SK-N-SH (cell line): Measurements from ENCODE around the gene HEG1. TPM values are rescaled to one million over a fixed set of nuclear protein-coding genes. Genes with fewer than 3 reads are reported as not detected.

Experiments used
- CTCF ChIA-PET: fragments of 300-600, 350-600 bp; formaldehyde crosslinking; extraction: SDS; loops from one replicate; lab custom pipeline; 2021; lab: Yijun Ruan, JAX
- POLR2A ChIA-PET: fragments of 350-600 bp; sonication (Branson Sonifier 250); formaldehyde crosslinking; extraction: SDS; loops from one replicate; lab custom pipeline; 2020; ENCODE audit warnings: antibody characterized with exemption, inconsistent platforms; lab: Yijun Ruan, JAX
- DNase-seq: peaks from one replicate; pipeline ENCODE4 v3.0.0; 2012
- H2AFZ ChIP-seq: fragments of 200-600 bp; sonication (generic); 2 replicates; pipeline ENCODE4 v1.8.1; 2016; ENCODE audit warnings: antibody characterized with exemption, mild to moderate bottlenecking, low read depth
- H3F3A ChIP-seq: fragments of 200-600 bp; sonication (generic); replicated peaks from 2 replicates; pipeline ENCODE3; 2016; ENCODE audit warnings: antibody characterized with exemption, mild to moderate bottlenecking; ENCODE audit not compliant: insufficient read depth
- H3K27ac ChIP-seq, 2 experiments: fragments of 200-500 bp in 1 of 2; fragments of 200-600 bp in 1 of 2; sonication (Bioruptor generic) in 1 of 2; sonication (generic), shearing (Covaris generic) in 1 of 2; 2 replicates each; pipeline versions ENCODE4 v1.5.1 to v1.6.1; 2014 to 2016; ENCODE audit warnings: low read depth in 2 of 2, inconsistent platforms in 1 of 2, low read length in 1 of 2, mild to moderate bottlenecking in 1 of 2, mixed read lengths in 1 of 2
- H3K27me3 ChIP-seq: fragments of 200-600 bp; sonication (generic), shearing (Covaris generic); 2 replicates; pipeline ENCODE4 v1.6.1; 2016; ENCODE audit warnings: mixed run types; ENCODE audit not compliant: insufficient read depth
- H3K36me3 ChIP-seq, 2 experiments: fragments of 200-500 bp in 1 of 2; fragments of 200-600 bp in 1 of 2; sonication (Bioruptor generic) in 1 of 2; sonication (generic) in 1 of 2; replicated peaks in 1 of 2; 2 replicates each; pipeline versions ENCODE3 to v1.5.1; 2014 to 2016; ENCODE audit warnings: low read length in 1 of 2, mild to moderate bottlenecking in 1 of 2; ENCODE audit not compliant: insufficient read depth in 2 of 2, control insufficient read depth in 1 of 2
- H3K4me1 ChIP-seq, 2 experiments: fragments of 200-500 bp in 1 of 2; fragments of 200-600 bp in 1 of 2; sonication (Bioruptor generic) in 1 of 2; sonication (generic), shearing (Covaris generic) in 1 of 2; 2 replicates each; pipeline versions ENCODE4 v1.5.1 to v1.6.1; 2014 to 2016; ENCODE audit warnings: low read depth in 1 of 2, low read length in 1 of 2, mixed run types in 1 of 2; ENCODE audit not compliant: insufficient read depth in 2 of 2, control insufficient read depth in 1 of 2
- H3K4me2 ChIP-seq: fragments of 200-600 bp; sonication (generic), shearing (Covaris generic); 2 replicates; pipeline ENCODE4 v1.6.1; 2017; ENCODE audit warnings: mixed run types
- H3K4me3 ChIP-seq, 2 experiments: fragments of 200-500 bp in 1 of 2; fragments of 200-600 bp in 1 of 2; sonication (Bioruptor generic) in 1 of 2; sonication (generic), shearing (Covaris generic) in 1 of 2; 2 replicates each; pipeline versions ENCODE4 v1.5.1 to v1.8.1; 2014 to 2016; ENCODE audit warnings: low read depth in 2 of 2, inconsistent platforms in 1 of 2, low read length in 1 of 2, mild to moderate bottlenecking in 1 of 2, mixed read lengths in 1 of 2, moderate library complexity in 1 of 2
- H3K79me2 ChIP-seq: fragments of 200-600 bp; sonication (generic); 2 replicates; pipeline ENCODE4 v1.8.1; 2017; ENCODE audit warnings: mild to moderate bottlenecking; ENCODE audit not compliant: insufficient read depth
- H3K9ac ChIP-seq: fragments of 200-600 bp; sonication (generic); 2 replicates; pipeline ENCODE4 v1.6.1; 2017; ENCODE audit warnings: mixed run types
- H3K9me2 ChIP-seq: fragments of 200-600 bp; sonication (generic); 2 replicates; pipeline ENCODE4 v1.6.1; 2017; ENCODE audit warnings: mixed run types
- H3K9me3 ChIP-seq: fragments of 200-600 bp; sonication (generic); 2 replicates; pipeline ENCODE4 v1.6.1; 2017; ENCODE audit warnings: mixed run types, mild to moderate bottlenecking, moderate library complexity
- H4K20me1 ChIP-seq: fragments of 200-600 bp; sonication (generic); 2 replicates; pipeline ENCODE4 v1.6.1; 2017; ENCODE audit warnings: mild to moderate bottlenecking, mixed run types; ENCODE audit not compliant: insufficient read depth
- CTCF ChIP-seq: fragments of 200-600 bp; sonication (generic); IDR thresholded peaks from 2 replicates; pipeline ENCODE4 v1.6.1; 2017; ENCODE audit warnings: antibody characterized with exemption, mild to moderate bottlenecking, moderate library complexity
- ELF1 ChIP-seq: IDR thresholded peaks from 2 replicates; pipeline ENCODE4 v1.4.0; 2012
- FOXM1 ChIP-seq: IDR thresholded peaks from 2 replicates; pipeline ENCODE4 v1.4.0; 2012; ENCODE audit warnings: low read depth, mild to moderate bottlenecking
- GABPA ChIP-seq: IDR thresholded peaks from 2 replicates; pipeline ENCODE4 v1.4.0; 2012; ENCODE audit warnings: low read depth, mild to moderate bottlenecking
- IRF3 ChIP-seq: fragments of 150-350 bp; IDR thresholded peaks from 2 replicates; pipeline ENCODE4 v1.6.1; 2016; ENCODE audit warnings: mild to moderate bottlenecking, low read depth, low read length
- JUND ChIP-seq: IDR thresholded peaks from 2 replicates; pipeline ENCODE4 v1.4.0; 2012
- MEF2A ChIP-seq: IDR thresholded peaks from 2 replicates; pipeline ENCODE4 v1.4.0; 2012; ENCODE audit warnings: low read depth, borderline replicate concordance
- MXI1 ChIP-seq: IDR thresholded peaks from 2 replicates; pipeline ENCODE4 v1.6.1; 2012; ENCODE audit warnings: mild to moderate bottlenecking, low read depth, low read length, improper control_type of control experiment
- NFIC ChIP-seq: IDR thresholded peaks from 2 replicates; pipeline ENCODE4 v1.4.0; 2012; ENCODE audit warnings: borderline replicate concordance
- POLR2AphosphoS5 ChIP-seq: IDR thresholded peaks from 2 replicates; pipeline ENCODE4 v1.6.1; 2012; ENCODE audit warnings: low read depth, low read length
- RCOR1 ChIP-seq: fragments of 150-350 bp; IDR thresholded peaks from 2 replicates; pipeline ENCODE4 v1.6.1; 2017; ENCODE audit warnings: antibody characterized with exemption, low read length
- SIN3A ChIP-seq: IDR thresholded peaks from 2 replicates; pipeline ENCODE4 v1.6.1; 2012; ENCODE audit warnings: low read depth, mild to moderate bottlenecking, low read length, moderate library complexity, borderline replicate concordance
- TAF1 ChIP-seq: IDR thresholded peaks from 2 replicates; pipeline ENCODE4 v1.6.1; 2012; ENCODE audit warnings: low read depth, mild to moderate bottlenecking, low read length, moderate library complexity, borderline replicate concordance
- WGBS: methylation state at CpG from one replicate; pipeline ENCODE4 v1.1.6; 2017; ENCODE audit warnings: low lambda C conversion rate; 5-methylcytosine and 5-hydroxymethylcytosine counted together
- polyA plus RNA-seq, 3 experiments: library from polyadenylated mRNA; depleted of rRNA; stranded (reverse); fragments of >200 nt; gene quantifications; 2 replicates each; pipeline ENCODE4 v1.2.3, GENCODE V29; 2012
- TF ChIP-seq, protein P1 (sequence below): IDR thresholded peaks from 2 replicates; pipeline ENCODE4 v1.4.0; 2012; ENCODE audit warnings: low read depth, borderline replicate concordance
- TF ChIP-seq, protein P2 (sequence below): IDR thresholded peaks from 2 replicates; pipeline ENCODE4; 2012
- TF ChIP-seq, protein P3 (sequence below): fragments of 150-350 bp; IDR thresholded peaks from 2 replicates; pipeline ENCODE4 v1.6.1; 2017; ENCODE audit warnings: antibody characterized with exemption, low read length, low read depth, borderline replicate concordance
- TF ChIP-seq, protein P4 (sequence below): IDR thresholded peaks from 2 replicates; pipeline ENCODE4 v1.6.1; 2012; ENCODE audit warnings: mild to moderate bottlenecking, low read depth, low read length, moderate library complexity
- TF ChIP-seq, protein P5 (sequence below): IDR thresholded peaks from 2 replicates; pipeline ENCODE4 v1.4.0; 2012; ENCODE audit warnings: low read depth, borderline replicate concordance

The HEG1 gene
- polyA plus RNA-seq, 1 of the 3 experiments (the other 2 are of a cell fraction) = 27.7 TPM

- Histone ChIP-seq H3K4me2 (no peak overlapping the region), H3K36me3 (peaks cover 63 to 81% of the 10 kb centered on the region in 2 experiments), H3K79me2 (no peaks in the 10 kb centered on the region), H3K4me1 (peaks cover 0 to 13% of the 10 kb centered on the region in 2 experiments; a peak in 1 of 4 replicates), H3K4me3 (no peak overlapping the region), H2AFZ (no peak overlapping the region), H4K20me1 (no peaks in the 10 kb centered on the region), H3F3A (no peaks in the 10 kb centered on the region), H3K9me3 (no peaks in the 10 kb centered on the region), H3K9me2 (no peaks in the 10 kb centered on the region), H3K9ac (no peak overlapping the region), H3K27me3 (no peaks in the 10 kb centered on the region), H3K27ac (no peak overlapping the region)
- ChIA-PET CTCF (no interaction called here), POLR2A (interaction anchor here (0.6 kb wide), 1 partner anchor 13 kb away, joined by 3 read pairs; no protein-coding TSS in a partner anchor)
- TF ChIP-seq RCOR1 (no peak), GABPA (no peak), POLR2AphosphoS5 (no peak), CTCF (no peak), MXI1 (no peak), MEF2A (no peak), ELF1 (no peak), NFIC (no peak), SIN3A (no peak), IRF3 (no peak), FOXM1 (no peak), JUND (no peak), TAF1 (no peak)
- TF ChIP-seq, protein P1, sequence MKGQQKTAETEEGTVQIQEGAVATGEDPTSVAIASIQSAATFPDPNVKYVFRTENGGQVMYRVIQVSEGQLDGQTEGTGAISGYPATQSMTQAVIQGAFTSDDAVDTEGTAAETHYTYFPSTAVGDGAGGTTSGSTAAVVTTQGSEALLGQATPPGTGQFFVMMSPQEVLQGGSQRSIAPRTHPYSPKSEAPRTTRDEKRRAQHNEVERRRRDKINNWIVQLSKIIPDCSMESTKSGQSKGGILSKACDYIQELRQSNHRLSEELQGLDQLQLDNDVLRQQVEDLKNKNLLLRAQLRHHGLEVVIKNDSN = no peak
- TF ChIP-seq, protein P2, sequence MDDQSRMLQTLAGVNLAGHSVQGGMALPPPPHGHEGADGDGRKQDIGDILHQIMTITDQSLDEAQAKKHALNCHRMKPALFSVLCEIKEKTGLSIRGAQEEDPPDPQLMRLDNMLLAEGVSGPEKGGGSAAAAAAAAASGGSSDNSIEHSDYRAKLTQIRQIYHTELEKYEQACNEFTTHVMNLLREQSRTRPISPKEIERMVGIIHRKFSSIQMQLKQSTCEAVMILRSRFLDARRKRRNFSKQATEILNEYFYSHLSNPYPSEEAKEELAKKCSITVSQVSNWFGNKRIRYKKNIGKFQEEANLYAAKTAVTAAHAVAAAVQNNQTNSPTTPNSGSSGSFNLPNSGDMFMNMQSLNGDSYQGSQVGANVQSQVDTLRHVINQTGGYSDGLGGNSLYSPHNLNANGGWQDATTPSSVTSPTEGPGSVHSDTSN = no peak
- TF ChIP-seq, protein P3, sequence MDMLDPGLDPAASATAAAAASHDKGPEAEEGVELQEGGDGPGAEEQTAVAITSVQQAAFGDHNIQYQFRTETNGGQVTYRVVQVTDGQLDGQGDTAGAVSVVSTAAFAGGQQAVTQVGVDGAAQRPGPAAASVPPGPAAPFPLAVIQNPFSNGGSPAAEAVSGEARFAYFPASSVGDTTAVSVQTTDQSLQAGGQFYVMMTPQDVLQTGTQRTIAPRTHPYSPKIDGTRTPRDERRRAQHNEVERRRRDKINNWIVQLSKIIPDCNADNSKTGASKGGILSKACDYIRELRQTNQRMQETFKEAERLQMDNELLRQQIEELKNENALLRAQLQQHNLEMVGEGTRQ = no peak
- TF ChIP-seq, protein P4, sequence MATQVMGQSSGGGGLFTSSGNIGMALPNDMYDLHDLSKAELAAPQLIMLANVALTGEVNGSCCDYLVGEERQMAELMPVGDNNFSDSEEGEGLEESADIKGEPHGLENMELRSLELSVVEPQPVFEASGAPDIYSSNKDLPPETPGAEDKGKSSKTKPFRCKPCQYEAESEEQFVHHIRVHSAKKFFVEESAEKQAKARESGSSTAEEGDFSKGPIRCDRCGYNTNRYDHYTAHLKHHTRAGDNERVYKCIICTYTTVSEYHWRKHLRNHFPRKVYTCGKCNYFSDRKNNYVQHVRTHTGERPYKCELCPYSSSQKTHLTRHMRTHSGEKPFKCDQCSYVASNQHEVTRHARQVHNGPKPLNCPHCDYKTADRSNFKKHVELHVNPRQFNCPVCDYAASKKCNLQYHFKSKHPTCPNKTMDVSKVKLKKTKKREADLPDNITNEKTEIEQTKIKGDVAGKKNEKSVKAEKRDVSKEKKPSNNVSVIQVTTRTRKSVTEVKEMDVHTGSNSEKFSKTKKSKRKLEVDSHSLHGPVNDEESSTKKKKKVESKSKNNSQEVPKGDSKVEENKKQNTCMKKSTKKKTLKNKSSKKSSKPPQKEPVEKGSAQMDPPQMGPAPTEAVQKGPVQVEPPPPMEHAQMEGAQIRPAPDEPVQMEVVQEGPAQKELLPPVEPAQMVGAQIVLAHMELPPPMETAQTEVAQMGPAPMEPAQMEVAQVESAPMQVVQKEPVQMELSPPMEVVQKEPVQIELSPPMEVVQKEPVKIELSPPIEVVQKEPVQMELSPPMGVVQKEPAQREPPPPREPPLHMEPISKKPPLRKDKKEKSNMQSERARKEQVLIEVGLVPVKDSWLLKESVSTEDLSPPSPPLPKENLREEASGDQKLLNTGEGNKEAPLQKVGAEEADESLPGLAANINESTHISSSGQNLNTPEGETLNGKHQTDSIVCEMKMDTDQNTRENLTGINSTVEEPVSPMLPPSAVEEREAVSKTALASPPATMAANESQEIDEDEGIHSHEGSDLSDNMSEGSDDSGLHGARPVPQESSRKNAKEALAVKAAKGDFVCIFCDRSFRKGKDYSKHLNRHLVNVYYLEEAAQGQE = no peak
- TF ChIP-seq, protein P5, sequence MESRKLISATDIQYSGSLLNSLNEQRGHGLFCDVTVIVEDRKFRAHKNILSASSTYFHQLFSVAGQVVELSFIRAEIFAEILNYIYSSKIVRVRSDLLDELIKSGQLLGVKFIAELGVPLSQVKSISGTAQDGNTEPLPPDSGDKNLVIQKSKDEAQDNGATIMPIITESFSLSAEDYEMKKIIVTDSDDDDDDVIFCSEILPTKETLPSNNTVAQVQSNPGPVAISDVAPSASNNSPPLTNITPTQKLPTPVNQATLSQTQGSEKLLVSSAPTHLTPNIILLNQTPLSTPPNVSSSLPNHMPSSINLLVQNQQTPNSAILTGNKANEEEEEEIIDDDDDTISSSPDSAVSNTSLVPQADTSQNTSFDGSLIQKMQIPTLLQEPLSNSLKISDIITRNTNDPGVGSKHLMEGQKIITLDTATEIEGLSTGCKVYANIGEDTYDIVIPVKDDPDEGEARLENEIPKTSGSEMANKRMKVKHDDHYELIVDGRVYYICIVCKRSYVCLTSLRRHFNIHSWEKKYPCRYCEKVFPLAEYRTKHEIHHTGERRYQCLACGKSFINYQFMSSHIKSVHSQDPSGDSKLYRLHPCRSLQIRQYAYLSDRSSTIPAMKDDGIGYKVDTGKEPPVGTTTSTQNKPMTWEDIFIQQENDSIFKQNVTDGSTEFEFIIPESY = no peak
- no peak for DNase-seq
- WGBS = 96% methylated on average over 7 of the region's 7 CpGs
Measured at GRCh38 chr3:125010393-125010792, 45.4 kb downstream of the HEG1 start.
